ENCODE data around the gene GPX7.

GPX7 gene

DNA sequence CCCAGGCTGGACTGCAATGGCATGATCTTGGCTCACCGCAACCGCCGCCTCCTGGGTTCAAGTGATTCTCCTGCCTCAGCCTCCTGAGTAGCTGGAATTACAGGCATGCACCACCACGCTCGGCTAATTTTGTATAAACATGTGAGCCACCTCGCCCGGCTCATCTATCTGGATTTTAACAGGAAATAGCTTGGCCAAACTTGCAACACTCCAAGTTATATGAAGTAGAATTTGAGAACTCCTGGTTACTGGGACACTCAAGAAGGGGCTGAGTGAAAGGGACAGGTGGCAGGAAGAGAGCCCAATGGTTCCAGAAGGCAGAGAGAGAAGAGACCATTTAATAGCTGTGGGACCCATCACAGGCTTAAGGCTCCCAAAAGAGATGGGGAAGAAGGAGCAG, 2.9 kb upstream of the GPX7 start:
- no peak overlapping the region for H3K27ac Mint-ChIP-seq
- peaks cover 15% of the 10 kb centered on the region for H3K36me3 Mint-ChIP-seq (ENCODE audit: low read depth)
- H3K4me3 Mint-ChIP-seq = no peak overlapping the region
- H3K27me3 Mint-ChIP-seq (ENCODE audit: low read depth) = peaks cover 7% of the 10 kb centered on the region
- no peaks in the 10 kb centered on the region for H3K9me3 Mint-ChIP-seq
- H3K4me1 Mint-ChIP-seq (ENCODE audit: low read depth) = peaks cover 30% of the 10 kb centered on the region

DNA sequence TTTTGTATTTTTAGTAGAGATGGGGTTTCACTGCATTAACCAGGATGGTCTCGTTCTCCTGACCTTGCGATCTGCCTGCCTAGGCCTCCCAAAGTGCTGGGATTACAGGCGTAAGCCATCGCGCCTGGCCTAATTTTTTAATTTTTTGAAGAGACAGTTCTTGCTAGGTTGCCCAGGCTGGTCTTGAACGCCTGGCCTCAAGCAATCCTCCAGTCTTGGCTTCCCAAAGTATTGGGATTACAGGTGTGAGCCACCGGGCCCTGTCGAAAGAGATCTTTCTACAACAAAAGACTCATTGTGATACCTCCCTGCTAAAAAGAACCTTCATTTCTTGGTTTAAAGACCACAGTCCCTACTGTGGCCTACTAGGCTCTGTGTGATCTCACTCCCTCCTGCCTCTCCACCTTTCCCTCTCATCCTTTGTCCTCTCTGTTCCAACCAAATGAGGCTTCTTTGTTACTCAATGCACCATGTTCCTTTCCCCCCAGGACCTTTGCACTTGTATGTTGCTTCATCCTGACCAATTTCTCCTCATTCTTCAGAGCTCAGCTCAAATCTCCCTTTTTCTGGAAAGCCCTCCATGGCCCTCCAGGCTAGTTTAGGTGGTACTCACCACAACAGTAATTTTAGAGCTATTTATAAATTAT, 1.5 kb upstream of the GPX7 start:
- Mint-ChIP-seq H3K27ac (no peak overlapping the region), H3K4me1 (ENCODE audit: low read depth) (peaks cover 38% of the 10 kb centered on the region), H3K9me3 (no peaks in the 10 kb centered on the region), H3K27me3 (ENCODE audit: low read depth) (peaks cover 7% of the 10 kb centered on the region), H3K4me3 (no peak overlapping the region), H3K36me3 (ENCODE audit: low read depth) (peaks cover 20% of the 10 kb centered on the region)

DNA sequence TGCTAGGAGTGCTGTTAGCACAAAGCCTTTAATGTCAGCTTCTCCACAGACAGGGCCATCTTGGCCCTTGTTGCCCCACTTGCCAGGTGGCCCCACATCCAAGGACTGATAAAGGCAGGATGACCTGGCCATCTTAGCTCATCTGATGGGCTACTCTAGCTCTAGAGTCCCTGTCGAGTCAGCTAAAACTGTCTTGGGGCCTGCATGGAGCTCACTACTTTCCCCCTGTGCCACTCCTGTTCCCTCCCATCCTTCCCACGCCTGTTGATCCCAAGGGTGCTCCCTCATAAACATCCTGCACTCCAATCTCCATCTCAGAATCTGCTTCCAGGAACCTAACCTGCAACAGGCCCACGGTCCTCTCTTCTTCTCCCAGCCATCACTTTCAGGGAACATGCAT, 652 bp upstream of the GPX7 start:
- Mint-ChIP-seq H3K9me3 (no peaks in the 10 kb centered on the region), H3K27me3 (ENCODE audit: low read depth) (peaks cover 7% of the 10 kb centered on the region), H3K4me3 (peak overlapping the region; percentile 70), H3K27ac (peak overlapping the region; percentile 75), H3K36me3 (ENCODE audit: low read depth) (peaks cover 27% of the 10 kb centered on the region), H3K4me1 (ENCODE audit: low read depth) (peaks cover 46% of the 10 kb centered on the region)

DNA sequence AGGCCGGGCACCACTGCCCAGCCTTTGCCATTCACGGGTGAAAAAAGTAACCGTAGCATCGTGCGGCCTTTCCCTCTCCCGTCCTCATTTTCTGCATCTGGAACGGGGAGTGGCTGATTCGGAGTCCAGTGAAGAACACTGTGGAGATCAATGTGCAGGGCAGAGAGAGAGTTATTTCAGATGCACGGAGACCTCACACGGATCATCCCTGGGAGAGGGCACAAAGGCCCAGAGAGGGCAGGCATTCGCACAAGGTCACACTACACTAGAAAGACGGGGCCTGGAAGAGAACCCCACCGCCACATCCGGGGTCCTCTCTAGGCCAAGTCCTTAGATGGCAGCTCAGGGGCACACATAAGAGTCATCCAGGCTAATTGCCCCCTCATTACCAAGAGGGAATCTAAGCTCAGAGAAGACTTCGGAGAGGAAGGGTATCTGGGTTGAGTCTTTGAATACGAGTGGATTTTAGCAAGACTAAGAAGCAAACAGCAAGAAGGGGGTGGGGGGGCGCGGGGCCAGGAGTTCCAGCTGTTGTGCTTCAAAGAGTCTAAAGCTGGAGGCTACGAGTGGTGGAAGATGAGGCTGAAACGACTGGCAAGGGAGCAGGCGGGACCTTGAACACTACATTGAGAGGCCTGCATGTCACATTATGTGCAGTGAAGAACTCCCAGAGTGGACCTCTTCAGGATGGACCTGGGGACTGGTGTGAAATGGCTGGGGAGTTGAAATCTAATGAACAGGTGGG, 857 bp downstream of the GPX7 start:
- peaks cover 1% of the 10 kb centered on the region for H3K27me3 Mint-ChIP-seq (ENCODE audit: low read depth)
- no peaks in the 10 kb centered on the region for H3K9me3 Mint-ChIP-seq
- H3K36me3 Mint-ChIP-seq (ENCODE audit: low read depth) = peaks cover 40% of the 10 kb centered on the region
- H3K27ac Mint-ChIP-seq = peak overlapping the region; percentile 93
- H3K4me1 Mint-ChIP-seq (ENCODE audit: low read depth) = peaks cover 48% of the 10 kb centered on the region
- H3K4me3 Mint-ChIP-seq = peak overlapping the region; percentile 92

DNA sequence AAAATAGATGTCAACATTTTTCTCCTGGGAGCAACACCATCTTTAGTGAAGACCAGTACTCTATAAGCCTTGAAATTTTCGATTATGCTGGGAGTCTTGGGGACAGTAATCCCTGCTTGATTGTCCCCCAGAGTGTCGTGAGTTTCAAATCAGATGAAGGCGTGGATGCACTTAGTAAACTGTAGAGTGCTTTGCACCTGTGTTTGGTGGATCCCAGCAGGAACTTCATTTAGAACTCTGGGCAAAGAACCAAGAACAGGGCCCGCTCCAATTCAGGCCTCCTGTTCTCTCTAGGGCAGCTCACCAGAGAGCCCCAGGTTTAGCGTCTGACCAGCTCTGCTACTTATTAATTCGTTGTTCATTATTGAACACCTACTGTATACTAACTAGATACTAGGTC, 1.5 kb downstream of the GPX7 start:
- Mint-ChIP-seq H3K4me1 (ENCODE audit: low read depth) (peaks cover 48% of the 10 kb centered on the region), H3K36me3 (ENCODE audit: low read depth) (peaks cover 40% of the 10 kb centered on the region), H3K4me3 (peak overlapping the region; percentile 92), H3K9me3 (no peaks in the 10 kb centered on the region), H3K27ac (peak overlapping the region; percentile 93), H3K27me3 (ENCODE audit: low read depth) (no peaks in the 10 kb centered on the region)

DNA sequence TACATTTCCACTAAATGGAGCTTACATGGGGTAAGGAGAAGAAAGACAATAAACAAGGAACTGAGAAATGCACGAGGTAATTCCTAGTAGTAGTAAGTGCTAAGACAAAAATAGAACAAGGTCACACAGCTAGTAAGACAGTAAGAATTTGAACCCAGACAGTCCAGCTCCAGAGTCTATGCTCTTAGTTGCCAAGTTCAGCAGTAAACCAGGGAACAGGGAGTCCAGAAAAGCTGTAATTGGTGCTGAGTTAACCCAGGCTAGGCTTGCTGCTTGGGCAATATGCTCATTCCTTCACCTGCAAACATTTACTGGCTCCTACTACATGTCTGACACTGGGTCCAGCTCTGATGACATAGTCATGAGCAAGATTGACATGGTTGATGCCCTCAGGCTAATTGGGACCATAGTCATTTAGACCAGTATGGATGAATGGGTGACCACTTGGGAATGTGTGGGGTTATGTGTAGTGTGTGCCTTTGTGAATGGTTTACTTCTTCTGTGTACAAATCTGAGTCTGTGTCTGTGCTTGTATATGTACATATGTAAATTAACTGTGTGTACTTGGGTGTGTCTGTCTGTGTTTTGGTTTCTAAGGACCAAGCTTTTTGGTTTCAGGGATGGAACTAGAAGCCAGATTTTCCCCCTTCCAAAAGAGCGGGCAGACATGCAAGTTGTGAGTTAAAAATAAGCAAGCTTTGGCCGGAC, 2.0 kb downstream of the GPX7 start:
- Mint-ChIP-seq H3K4me1 (ENCODE audit: low read depth) (peaks cover 48% of the 10 kb centered on the region), H3K27me3 (ENCODE audit: low read depth) (no peaks in the 10 kb centered on the region), H3K36me3 (ENCODE audit: low read depth) (peaks cover 38% of the 10 kb centered on the region)

DNA sequence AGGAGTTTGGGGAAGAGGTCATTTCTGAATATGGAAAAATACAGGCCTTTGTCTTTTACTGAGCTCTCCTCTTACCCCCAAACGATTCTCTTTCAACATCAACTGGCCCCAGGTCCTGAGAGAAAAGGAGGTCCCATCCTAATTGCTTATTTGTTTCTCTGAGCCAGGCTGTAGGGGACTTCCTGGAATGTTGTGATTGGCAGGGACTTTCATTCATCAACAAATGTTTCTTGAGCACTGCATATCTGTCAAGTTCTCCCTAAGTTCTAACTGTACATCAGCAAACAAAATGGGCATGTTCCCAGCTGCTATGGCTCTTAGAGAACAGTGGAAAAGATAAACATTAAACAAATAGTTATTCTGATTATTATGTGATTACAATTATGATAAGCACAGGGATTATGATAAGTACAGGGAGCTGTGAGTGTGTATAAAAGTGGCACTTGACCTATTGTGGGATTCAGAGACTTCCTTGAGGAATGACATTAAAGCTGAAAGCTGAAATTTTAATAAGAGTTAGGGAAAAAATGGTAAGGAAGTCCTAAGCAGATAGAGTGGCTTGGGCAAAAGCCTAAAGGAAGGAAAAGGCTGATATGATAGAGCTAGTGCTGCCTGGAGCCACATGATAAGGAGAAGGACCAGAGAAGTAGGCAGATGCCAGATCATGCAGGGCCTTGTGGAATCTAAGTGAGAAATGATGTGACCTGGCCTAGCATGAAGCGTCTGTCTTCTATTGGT, 11.6 kb downstream of the GPX7 start:
- Mint-ChIP-seq H3K27me3 (ENCODE audit: low read depth) (no peaks in the 10 kb centered on the region), H3K36me3 (ENCODE audit: low read depth) (peaks cover 2% of the 10 kb centered on the region), H3K4me3 (no peak overlapping the region), H3K27ac (no peak overlapping the region), H3K9me3 (no peaks in the 10 kb centered on the region), H3K4me1 (ENCODE audit: low read depth) (peaks cover 11% of the 10 kb centered on the region)

More for the DNA sequence above, 2.0 kb downstream of the GPX7 start:
- peak overlapping the region; percentile 92 for H3K4me3 Mint-ChIP-seq
- H3K27ac Mint-ChIP-seq = peak overlapping the region; percentile 93
- H3K9me3 Mint-ChIP-seq = no peaks in the 10 kb centered on the region

DNA sequence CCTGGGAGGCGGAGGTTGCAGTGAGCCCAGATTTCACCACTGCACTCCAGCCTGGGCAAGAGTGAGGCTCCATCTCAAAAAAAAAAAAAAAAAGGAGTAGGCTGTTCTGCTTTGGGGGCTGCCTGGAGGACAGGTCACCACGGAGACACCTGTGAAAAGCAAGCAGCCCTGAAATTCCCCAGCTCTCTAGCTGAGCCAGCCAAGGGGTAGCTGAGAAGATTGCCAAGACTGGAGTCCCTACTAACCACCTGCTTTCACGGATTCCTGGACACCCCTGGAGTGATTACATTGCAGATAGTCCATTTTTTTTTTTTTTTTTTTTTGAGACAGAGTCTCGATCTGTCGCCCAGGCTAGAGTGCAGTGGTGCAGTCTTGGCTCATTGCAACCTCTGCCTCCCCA, 12.5 kb downstream of the GPX7 start:
- Mint-ChIP-seq H3K4me3 (no peak overlapping the region), H3K36me3 (ENCODE audit: low read depth) (peaks cover 2% of the 10 kb centered on the region), H3K27me3 (ENCODE audit: low read depth) (no peaks in the 10 kb centered on the region), H3K9me3 (no peaks in the 10 kb centered on the region), H3K27ac (no peak overlapping the region), H3K4me1 (ENCODE audit: low read depth) (peaks cover 11% of the 10 kb centered on the region)

DNA sequence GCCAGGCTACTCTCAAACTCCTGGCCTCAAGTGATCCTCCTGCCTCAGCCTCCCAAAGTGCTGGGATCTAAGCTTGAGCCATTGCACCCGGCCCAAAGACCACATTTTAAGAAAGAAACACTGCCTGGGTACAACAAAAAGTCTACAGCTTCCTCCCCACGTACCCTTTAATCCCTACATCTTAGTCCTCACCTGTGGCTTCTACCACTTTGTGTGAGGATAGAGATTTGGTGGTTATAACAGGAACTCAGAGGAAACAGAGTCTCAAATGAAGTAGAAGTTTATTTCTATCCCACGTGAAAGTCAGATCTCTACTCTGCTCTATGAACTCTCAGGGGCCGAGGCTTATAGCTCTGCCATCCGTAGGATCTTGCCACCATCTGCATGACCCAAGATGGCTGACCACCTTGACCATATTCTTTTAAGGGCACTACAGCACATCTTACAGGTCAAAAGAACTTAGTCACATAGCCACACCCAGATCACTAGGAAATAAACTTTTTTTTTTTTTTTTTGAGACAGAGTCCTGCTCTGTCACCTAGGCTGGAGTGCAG, 13.4 kb downstream of the GPX7 start:
- H3K4me3 Mint-ChIP-seq = no peak overlapping the region
- peaks cover 7% of the 10 kb centered on the region for H3K36me3 Mint-ChIP-seq (ENCODE audit: low read depth)
- H3K4me1 Mint-ChIP-seq (ENCODE audit: low read depth) = peaks cover 11% of the 10 kb centered on the region
- peak overlapping the region; percentile 58 for H3K27ac Mint-ChIP-seq
- H3K9me3 Mint-ChIP-seq = peaks cover 3% of the 10 kb centered on the region
- H3K27me3 Mint-ChIP-seq (ENCODE audit: low read depth) = no peaks in the 10 kb centered on the region

DNA sequence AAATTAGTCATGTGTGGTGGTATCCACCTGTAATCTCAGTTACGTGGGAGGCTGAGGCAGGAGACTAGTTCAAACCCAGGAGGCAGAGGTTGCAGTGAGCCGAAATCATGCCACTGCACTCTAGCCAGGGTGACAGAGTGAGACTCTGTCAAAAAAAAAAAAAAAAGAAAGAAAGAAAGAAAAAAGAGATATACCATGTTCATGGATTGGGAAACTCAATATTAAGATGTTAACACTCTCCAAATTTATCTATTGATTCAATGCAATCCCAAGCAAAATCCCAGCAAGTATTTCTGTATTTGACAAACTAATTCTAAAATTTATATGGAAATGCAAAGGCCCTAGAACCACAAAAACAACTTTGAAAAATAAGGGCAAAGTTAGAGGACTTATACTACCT, 19.8 kb downstream of the GPX7 start:
- H3K36me3 Mint-ChIP-seq (ENCODE audit: low read depth) = peaks cover 8% of the 10 kb centered on the region
- H3K27ac Mint-ChIP-seq = no peak overlapping the region
- no peak overlapping the region for H3K4me3 Mint-ChIP-seq
- H3K27me3 Mint-ChIP-seq (ENCODE audit: low read depth) = no peaks in the 10 kb centered on the region
- peaks cover 2% of the 10 kb centered on the region for H3K4me1 Mint-ChIP-seq (ENCODE audit: low read depth)
- H3K9me3 Mint-ChIP-seq = peaks cover 10% of the 10 kb centered on the region

DNA sequence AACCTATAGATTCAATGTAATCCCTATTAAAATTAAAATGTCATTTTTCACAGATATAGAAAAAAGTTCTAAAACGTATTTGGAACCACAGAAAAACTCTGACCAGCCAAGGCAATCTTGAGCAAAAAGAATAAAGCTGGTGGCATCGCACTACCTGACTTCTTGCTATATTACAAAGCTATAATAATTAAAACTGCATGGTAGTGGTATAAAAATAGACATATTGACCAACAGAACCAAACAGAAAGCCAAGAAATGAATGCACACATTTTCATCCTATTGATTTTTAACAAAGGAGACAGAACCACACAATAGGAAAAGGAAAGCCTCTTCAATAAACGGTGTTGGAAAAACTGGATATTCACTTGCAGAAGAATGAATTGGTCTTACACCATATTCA, 21.6 kb downstream of the GPX7 start:
- H3K9me3 Mint-ChIP-seq = peaks cover 10% of the 10 kb centered on the region
- H3K36me3 Mint-ChIP-seq (ENCODE audit: low read depth) = peaks cover 8% of the 10 kb centered on the region
- no peak overlapping the region for H3K4me3 Mint-ChIP-seq
- peaks cover 2% of the 10 kb centered on the region for H3K4me1 Mint-ChIP-seq (ENCODE audit: low read depth)
- H3K27ac Mint-ChIP-seq = no peak overlapping the region
- H3K27me3 Mint-ChIP-seq (ENCODE audit: low read depth) = no peaks in the 10 kb centered on the region

DNA sequence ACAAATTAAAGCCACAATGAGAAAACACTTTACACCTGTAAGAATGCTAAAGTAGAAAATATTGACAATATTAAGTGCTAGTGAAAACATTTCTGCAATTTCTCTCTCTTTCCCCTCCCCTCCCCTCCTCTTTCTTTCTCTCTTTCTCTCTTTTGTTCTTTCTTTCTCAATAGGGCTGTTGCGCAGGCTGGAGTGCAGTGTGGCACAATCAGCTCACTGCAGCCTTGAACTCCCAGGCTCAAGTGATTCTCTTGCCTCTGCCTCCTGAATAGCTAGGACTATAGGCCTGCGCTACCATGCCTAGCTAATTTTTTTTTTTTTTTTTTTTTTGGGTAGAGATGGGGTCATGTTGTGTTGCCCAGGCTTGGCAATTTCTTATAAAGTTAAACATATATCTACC, 24.9 kb downstream of the GPX7 start:
- H3K27me3 Mint-ChIP-seq (ENCODE audit: low read depth) = no peaks in the 10 kb centered on the region
- no peak overlapping the region for H3K27ac Mint-ChIP-seq
- H3K4me3 Mint-ChIP-seq = no peak overlapping the region
- peaks cover 2% of the 10 kb centered on the region for H3K36me3 Mint-ChIP-seq (ENCODE audit: low read depth)
- H3K4me1 Mint-ChIP-seq (ENCODE audit: low read depth) = peaks cover 9% of the 10 kb centered on the region
- H3K9me3 Mint-ChIP-seq = peaks cover 3% of the 10 kb centered on the region

DNA sequence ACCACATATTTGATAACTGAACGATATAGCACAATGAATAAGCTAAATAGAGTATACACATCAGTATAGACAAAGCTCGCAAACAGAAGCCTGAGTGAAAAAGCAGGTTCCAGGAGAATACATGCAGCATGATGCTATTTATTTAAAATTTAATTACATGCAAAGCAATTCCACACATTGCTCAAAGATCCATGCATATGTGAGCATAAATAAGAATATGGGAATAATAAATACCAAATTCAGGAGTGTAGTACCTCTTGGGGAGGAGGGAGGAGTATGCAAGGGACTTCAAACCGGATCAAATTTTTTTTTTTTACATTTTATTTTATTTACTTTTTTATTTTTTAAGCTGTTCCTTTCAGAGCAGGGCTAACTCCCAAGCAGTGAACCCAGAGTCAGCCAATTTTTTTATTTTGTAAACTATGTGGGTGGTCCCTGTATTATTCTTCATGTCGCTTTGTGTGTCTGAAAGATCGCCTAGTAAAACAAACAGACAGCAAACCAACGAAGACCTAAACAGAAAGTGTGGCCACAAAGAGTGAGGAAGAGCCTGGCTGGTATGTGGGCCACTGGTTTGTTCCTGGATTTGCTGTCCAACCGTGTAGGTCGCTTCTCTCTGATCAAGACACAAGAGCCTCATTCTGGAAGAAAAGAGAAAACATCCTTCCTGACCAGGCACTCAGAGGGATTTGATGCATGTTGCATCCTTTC, 26.6 kb downstream of the GPX7 start:
- H3K9me3 Mint-ChIP-seq = no peaks in the 10 kb centered on the region
- H3K4me3 Mint-ChIP-seq = no peak overlapping the region
- H3K4me1 Mint-ChIP-seq (ENCODE audit: low read depth) = peaks cover 13% of the 10 kb centered on the region
- H3K36me3 Mint-ChIP-seq (ENCODE audit: low read depth) = peaks cover 3% of the 10 kb centered on the region
- H3K27me3 Mint-ChIP-seq (ENCODE audit: low read depth) = peaks cover 2% of the 10 kb centered on the region
- H3K27ac Mint-ChIP-seq = no peak overlapping the region

DNA sequence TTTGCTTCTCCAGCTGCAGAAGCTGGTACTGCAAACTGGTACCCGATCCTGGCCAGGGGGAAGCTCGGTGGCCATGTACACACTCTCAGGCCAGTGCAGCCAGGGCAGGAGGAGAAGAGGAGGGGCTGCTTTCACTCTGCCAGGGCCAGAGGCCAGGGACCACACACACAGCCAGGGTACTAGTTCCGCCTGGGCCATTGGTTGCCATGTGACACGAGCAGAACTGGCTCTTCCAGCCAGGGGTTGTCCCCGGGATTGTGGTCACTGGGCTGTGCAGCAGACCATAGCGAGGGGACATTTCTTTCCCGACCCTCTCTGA, 27.1 kb downstream of the GPX7 start:
- Mint-ChIP-seq H3K36me3 (ENCODE audit: low read depth) (peaks cover 8% of the 10 kb centered on the region), H3K4me3 (no peak overlapping the region), H3K27me3 (ENCODE audit: low read depth) (peaks cover 4% of the 10 kb centered on the region), H3K4me1 (ENCODE audit: low read depth) (peaks cover 18% of the 10 kb centered on the region), H3K9me3 (no peaks in the 10 kb centered on the region), H3K27ac (no peak overlapping the region)
